Caco-2 (cell line): ENCODE results near the gene TMEM95. TPM values are rescaled to one million over a fixed set of nuclear protein-coding genes. Genes with fewer than 3 reads are reported as not detected.

ENCODE experiments used
- BruUV-seq: library from RNA; stranded (reverse); fragments of 400-500 nt; replicated peaks from 2 replicates; lab custom pipeline; 2021; lab: Mats Ljungman, UMichigan
- CTCF ChIA-PET: fragments of 300-600 bp; sonication (Branson Sonifier 250); formaldehyde crosslinking; loops from one replicate; lab custom pipeline; 2022; ENCODE audit warnings: antibody characterized with exemption; lab: Charles Lee
- POLR2A ChIA-PET: fragments of 300-600 bp; sonication (Branson Sonifier 250); formaldehyde crosslinking; loops from one replicate; lab custom pipeline; 2022; ENCODE audit warnings: antibody characterized with exemption; lab: Charles Lee
- DNase-seq, 2 experiments: peaks; one replicate each; pipeline versions ENCODE4 v3.0.0 to v3.0.0-alpha.2; 2020 to 2022
- H3K27me3 ChIP-seq: replicated peaks from 2 replicates; pipeline ENCODE4 v1.6.0; 2011; ENCODE audit warnings: low read length; ENCODE audit not compliant: control insufficient read depth, insufficient read depth
- H3K36me3 ChIP-seq: 2 replicates; pipeline ENCODE4 v1.5.1; 2011; ENCODE audit warnings: low read length; ENCODE audit not compliant: control insufficient read depth, insufficient read depth
- H3K4me1 ChIP-seq: fragments of 250-450 bp; sonication (Bioruptor Pico); 2 replicates; pipeline ENCODE4 v1.5.1; 2020; ENCODE audit warnings: mild to moderate bottlenecking
- H3K4me3 ChIP-seq: 2 replicates; pipeline ENCODE4 v1.5.1; 2011; ENCODE audit warnings: low read depth, mild to moderate bottlenecking, control low read depth, low read length
- H3K9me3 ChIP-seq: fragments of 250-450 bp; sonication (Bioruptor Pico); 2 replicates; pipeline ENCODE4 v1.5.1; 2020; ENCODE audit warnings: mild to moderate bottlenecking, moderate library complexity
- H3K27ac Mint-ChIP-seq: one replicate; pipeline ENCODE4 v1.8.0; 2022; ENCODE audit warnings: mixed read lengths; ENCODE audit not compliant: unreplicated experiment
- H3K27me3 Mint-ChIP-seq: one replicate; pipeline ENCODE4 v1.8.0; 2022; ENCODE audit warnings: mixed read lengths; ENCODE audit not compliant: insufficient read depth, unreplicated experiment
- H3K36me3 Mint-ChIP-seq: one replicate; pipeline ENCODE4 v1.8.0; 2022; ENCODE audit warnings: mild to moderate bottlenecking, mixed read lengths; ENCODE audit not compliant: insufficient read depth, unreplicated experiment
- H3K4me1 Mint-ChIP-seq: one replicate; pipeline ENCODE4 v1.8.0; 2022; ENCODE audit warnings: low read depth, mixed read lengths; ENCODE audit not compliant: unreplicated experiment
- H3K4me3 Mint-ChIP-seq: one replicate; pipeline ENCODE4 v1.8.0; 2022; ENCODE audit warnings: mild to moderate bottlenecking, moderate library complexity, mixed read lengths; ENCODE audit not compliant: unreplicated experiment
- H3K9me3 Mint-ChIP-seq: one replicate; pipeline ENCODE4 v1.8.0; 2022; ENCODE audit warnings: mixed read lengths; ENCODE audit not compliant: unreplicated experiment
- intact Hi-C: fragments of 100-400 bp; cut with micrococcal nuclease; formaldehyde crosslinking; loops from one replicate; pipeline ENCODE4 v1.10.0; 2022; ENCODE audit not compliant: unreplicated experiment
- total RNA-seq: library from RNA; stranded (reverse); gene quantifications from 2 replicates; pipeline ENCODE4 v1.2.3, GENCODE V29; 2022
- TF ChIP-seq, protein P1 (sequence below), 2 experiments: fragments of 200-600 bp in 1 of 2; IDR thresholded peaks; 1 replicate in 1 of 2; 2 replicates in 1 of 2; pipeline versions ENCODE4 v1.5.1 to v1.8.0; 2011 to 2022; ENCODE audit warnings: antibody characterized with exemption in 1 of 2, control low read depth in 1 of 2, inconsistent platforms in 1 of 2, low read depth in 1 of 2, low read length in 1 of 2, mild to moderate bottlenecking in 1 of 2, moderate library complexity in 1 of 2; ENCODE audit not compliant: insufficient read depth in 1 of 2, severe bottlenecking in 1 of 2, unreplicated experiment in 1 of 2

TMEM95 gene
- total RNA-seq, 1 experiment from 2014 or later: not detected

DNA sequence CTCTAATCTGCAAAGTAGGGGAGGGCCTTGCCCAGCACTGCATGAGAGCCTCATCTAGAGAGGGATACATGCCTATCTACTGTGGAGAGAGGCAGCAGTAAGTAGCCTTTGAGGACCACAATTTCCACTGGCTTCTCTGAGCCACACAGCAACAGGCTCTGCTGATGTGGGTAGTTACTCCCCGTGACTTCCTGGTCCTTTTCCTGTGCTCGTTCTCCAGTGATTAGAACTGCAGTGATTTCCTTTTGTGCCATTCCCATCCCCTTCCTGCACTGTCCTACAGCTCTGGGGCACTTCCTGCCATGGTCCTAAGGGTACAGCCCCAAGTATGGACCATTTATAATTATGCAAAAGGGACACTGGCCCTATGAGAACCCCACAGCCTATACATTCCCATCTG, 36.4 kb downstream of the TMEM95 start:
- H3K4me1 ChIP-seq: peaks cover 3% of the 10 kb centered on the region; the same call in 1 of the 2 replicates
- ChIA-PET CTCF (no interaction called here), POLR2A (no interaction called here)
- Mint-ChIP-seq H3K36me3 (no peaks in the 10 kb centered on the region), H3K4me1 (no peaks in the 10 kb centered on the region), H3K27ac (no peak overlapping the region), H3K9me3 (no peaks in the 10 kb centered on the region), H3K27me3 (no peaks in the 10 kb centered on the region), H3K4me3 (no peak overlapping the region)
- DNase-seq: no peak
- no peaks in the 10 kb centered on the region for H3K27me3 ChIP-seq
- H3K9me3 ChIP-seq: no peaks in the 10 kb centered on the region
- no TSS peak for BruUV-seq
- no peak overlapping the region for H3K4me3 ChIP-seq
- TF ChIP-seq, protein P1, sequence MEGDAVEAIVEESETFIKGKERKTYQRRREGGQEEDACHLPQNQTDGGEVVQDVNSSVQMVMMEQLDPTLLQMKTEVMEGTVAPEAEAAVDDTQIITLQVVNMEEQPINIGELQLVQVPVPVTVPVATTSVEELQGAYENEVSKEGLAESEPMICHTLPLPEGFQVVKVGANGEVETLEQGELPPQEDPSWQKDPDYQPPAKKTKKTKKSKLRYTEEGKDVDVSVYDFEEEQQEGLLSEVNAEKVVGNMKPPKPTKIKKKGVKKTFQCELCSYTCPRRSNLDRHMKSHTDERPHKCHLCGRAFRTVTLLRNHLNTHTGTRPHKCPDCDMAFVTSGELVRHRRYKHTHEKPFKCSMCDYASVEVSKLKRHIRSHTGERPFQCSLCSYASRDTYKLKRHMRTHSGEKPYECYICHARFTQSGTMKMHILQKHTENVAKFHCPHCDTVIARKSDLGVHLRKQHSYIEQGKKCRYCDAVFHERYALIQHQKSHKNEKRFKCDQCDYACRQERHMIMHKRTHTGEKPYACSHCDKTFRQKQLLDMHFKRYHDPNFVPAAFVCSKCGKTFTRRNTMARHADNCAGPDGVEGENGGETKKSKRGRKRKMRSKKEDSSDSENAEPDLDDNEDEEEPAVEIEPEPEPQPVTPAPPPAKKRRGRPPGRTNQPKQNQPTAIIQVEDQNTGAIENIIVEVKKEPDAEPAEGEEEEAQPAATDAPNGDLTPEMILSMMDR (IDR thresholded peaks at IDR 0.05; ENCODE audit: insufficient read depth in 1 of 2, low read depth in 1 of 2, low read length in 1 of 2, severe bottlenecking in 1 of 2, unreplicated experiment in 1 of 2): no peak
- intact Hi-C loops: no loop called here
- H3K36me3 ChIP-seq: no peaks in the 10 kb centered on the region

DNA sequence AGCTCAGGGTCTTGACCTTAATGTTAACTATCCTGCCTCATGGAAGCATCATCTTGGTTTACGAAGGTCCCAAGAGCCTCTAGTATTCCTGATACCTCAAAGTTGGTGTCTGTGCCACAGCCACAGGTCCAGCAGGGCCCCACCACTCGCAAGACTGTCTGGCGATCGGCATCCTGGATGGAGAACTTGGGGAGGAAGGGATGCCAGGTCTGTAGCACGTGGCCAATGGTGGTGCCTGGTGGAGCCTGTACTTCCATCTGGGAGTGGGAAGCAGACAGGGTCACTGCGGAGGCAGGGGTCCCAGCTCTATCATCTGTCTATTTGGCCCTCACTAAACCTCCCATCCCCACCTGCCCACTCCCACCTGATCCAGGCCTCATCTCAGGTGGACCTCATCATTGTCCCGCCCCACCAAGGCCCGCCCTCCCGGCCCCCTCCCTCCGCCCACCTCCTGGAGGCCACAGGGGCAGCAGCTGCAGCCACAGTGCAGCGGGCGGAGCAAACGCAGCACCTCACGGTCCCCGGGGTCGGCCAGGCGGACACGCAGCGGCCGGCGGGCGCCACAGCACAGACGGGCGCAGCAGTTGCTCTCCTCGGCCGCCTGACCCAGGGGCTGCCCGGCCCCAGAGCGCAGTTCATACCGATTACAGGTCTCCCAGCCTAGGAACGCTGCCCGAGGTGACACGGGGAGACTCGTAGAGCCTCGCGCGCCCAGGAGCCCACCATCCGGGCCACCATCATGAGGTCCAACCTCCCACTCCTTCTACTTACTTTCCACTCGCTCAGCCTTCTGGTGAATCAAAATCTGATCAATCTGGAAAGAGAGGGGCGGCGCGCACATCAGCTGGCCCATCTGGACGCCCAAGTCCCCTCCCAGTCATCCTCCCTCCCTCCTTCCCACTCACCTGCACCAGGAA, 38.0 kb downstream of the TMEM95 start:
- H3K36me3 Mint-ChIP-seq: no peaks in the 10 kb centered on the region
- no peak for DNase-seq
- no peak overlapping the region for H3K27ac Mint-ChIP-seq
- ChIA-PET POLR2A (no interaction called here), CTCF (no interaction called here)
- no peaks in the 10 kb centered on the region for H3K9me3 Mint-ChIP-seq
- Histone ChIP-seq H3K4me3 (peak overlapping the region; percentile 60), H3K4me1 (peaks cover 3% of the 10 kb centered on the region; the same call in 1 of the 2 replicates), H3K36me3 (no peaks in the 10 kb centered on the region), H3K27me3 (no peaks in the 10 kb centered on the region), H3K9me3 (no peaks in the 10 kb centered on the region)
- no peaks in the 10 kb centered on the region for H3K4me1 Mint-ChIP-seq
- intact Hi-C loops: no loop called here
- peak overlapping the region; percentile 76 for H3K4me3 Mint-ChIP-seq
- BruUV-seq: no TSS peak
- TF ChIP-seq, protein P1 (IDR thresholded peaks at IDR 0.05; ENCODE audit: insufficient read depth in 1 of 2, low read depth in 1 of 2, low read length in 1 of 2, severe bottlenecking in 1 of 2, unreplicated experiment in 1 of 2): no peak
- no peaks in the 10 kb centered on the region for H3K27me3 Mint-ChIP-seq

DNA sequence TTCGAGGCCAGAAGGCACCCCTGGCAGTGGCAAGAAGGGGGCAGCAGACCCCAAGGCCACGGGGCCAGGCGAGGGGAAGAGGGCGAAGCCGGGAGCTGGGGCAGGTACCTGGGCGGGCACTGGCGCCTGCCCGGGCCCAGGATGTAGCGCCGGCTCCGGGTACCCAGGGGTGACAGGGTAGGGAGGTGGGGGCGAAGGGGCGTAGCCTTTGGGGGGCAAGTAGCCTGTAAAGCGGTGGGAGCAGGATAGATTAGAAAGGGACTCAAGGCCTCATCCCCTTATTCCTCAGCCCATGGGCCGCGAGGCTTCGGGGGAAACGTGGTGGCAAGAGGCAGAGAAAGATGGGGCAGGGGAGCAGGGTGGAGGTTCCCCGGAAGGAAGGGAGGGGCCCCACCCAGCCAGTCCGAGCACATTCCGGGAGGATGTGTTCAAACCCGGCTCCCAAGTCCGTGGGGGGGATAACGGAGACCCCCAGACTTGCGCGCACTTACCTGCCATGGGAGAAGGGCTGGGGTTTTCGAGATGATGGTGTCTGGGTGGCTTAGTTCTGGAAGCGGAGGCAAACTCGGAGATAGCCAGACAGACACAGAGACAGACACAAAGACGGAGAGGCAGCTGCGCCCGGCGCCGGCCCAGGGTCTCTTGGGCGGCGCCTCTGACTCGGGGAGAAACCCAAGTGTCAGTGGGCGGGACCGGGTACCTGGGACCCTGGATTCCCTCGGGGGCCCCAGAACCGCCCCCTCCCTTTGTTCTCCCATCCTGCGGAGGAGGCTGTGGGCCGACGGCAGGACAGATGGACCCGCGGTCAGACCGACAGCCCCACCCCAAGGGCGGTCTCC, 38.9 kb downstream of the TMEM95 start:
- DNase-seq: peak; percentile 47 to 55
- H3K27me3 ChIP-seq: no peaks in the 10 kb centered on the region
- H3K9me3 ChIP-seq: no peaks in the 10 kb centered on the region
- peak overlapping the region; percentile 76 for H3K4me3 Mint-ChIP-seq
- H3K27me3 Mint-ChIP-seq: no peaks in the 10 kb centered on the region
- POLR2A ChIA-PET: interaction anchor here (0.6 to 1.4 kb wide), 3 partner anchors 10 to 130 kb away, joined by 3 to 14 read pairs (median 5); partner anchors contain the start of gene TMEM256
- TF ChIP-seq, protein P1 (IDR thresholded peaks at IDR 0.05; ENCODE audit: insufficient read depth in 1 of 2, low read depth in 1 of 2, low read length in 1 of 2, severe bottlenecking in 1 of 2, unreplicated experiment in 1 of 2): no peak
- no peaks in the 10 kb centered on the region for H3K36me3 ChIP-seq
- BruUV-seq: TSS peak; percentile 38
- no peaks in the 10 kb centered on the region for H3K9me3 Mint-ChIP-seq
- H3K4me1 Mint-ChIP-seq: no peaks in the 10 kb centered on the region
- peak overlapping the region; percentile 60 for H3K4me3 ChIP-seq
- no peaks in the 10 kb centered on the region for H3K36me3 Mint-ChIP-seq
- intact Hi-C loops: no loop called here
- peaks cover 3% of the 10 kb centered on the region; the same call in 1 of the 2 replicates for H3K4me1 ChIP-seq
- CTCF ChIA-PET: interaction anchor here (1.0 kb wide), 1 partner anchor 10 kb away, joined by 6 read pairs; the partner anchor contains the start of gene TMEM256
- no peak overlapping the region for H3K27ac Mint-ChIP-seq
